ENCODE data around the gene C21orf91. TPM values are rescaled to one million over a fixed set of nuclear protein-coding genes. Genes with fewer than 3 reads are reported as not detected.
"Not testable (repeated sequence)": the region's sequence is repeated elsewhere in the genome, so short reads cannot be mapped to it uniquely, and the experiment has no call there.

C21orf91 gene
- polyA plus RNA-seq, 4 donors, result 24.9 to 26.7 (median 25.2) TPM

- DNase-seq (ENCODE audit: low read depth in 4 of 4, low spot score in 2 of 4), result no peak
Measured at GRCh38 chr21:17781524-17781923, 37.6 kb downstream of the C21orf91 start.

- DNase-seq (ENCODE audit: low read depth in 4 of 4, low spot score in 2 of 4), result no peak
Measured at GRCh38 chr21:17780539-17780938, 38.6 kb downstream of the C21orf91 start.

- no peak for DNase-seq (ENCODE audit: low read depth in 4 of 4, low spot score in 2 of 4)
Measured at GRCh38 chr21:17779980-17780379, 39.2 kb downstream of the C21orf91 start.

- DNase-seq (ENCODE audit: low read depth in 4 of 4, low spot score in 2 of 4), result no peak
Measured at GRCh38 chr21:17779496-17779895, 39.7 kb downstream of the C21orf91 start.

GRCh38 chr21:17777072-17777765 is 41.9 kb downstream of the C21orf91 start:
- DNase-seq (ENCODE audit: low read depth in 4 of 4, low spot score in 2 of 4), result no peak

GRCh38 chr21:17775431-17776126 is 43.6 kb downstream of the C21orf91 start:
- DNase-seq (ENCODE audit: low read depth in 4 of 4, low spot score in 2 of 4), result no peak

- not testable (repeated sequence) for DNase-seq (ENCODE audit: low read depth in 4 of 4, low spot score in 2 of 4)
Measured at GRCh38 chr21:17775021-17775420, 44.1 kb downstream of the C21orf91 start.

- DNase-seq (ENCODE audit: low read depth in 4 of 4, low spot score in 2 of 4), result no peak
Measured at GRCh38 chr21:17769447-17769845, 49.7 kb downstream of the C21orf91 start.

GRCh38 chr21:17768840-17769446 is 50.2 kb downstream of the C21orf91 start:
- no peak for DNase-seq (ENCODE audit: low read depth in 4 of 4, low spot score in 2 of 4)

GRCh38 chr21:17765207-17765606 is 53.9 kb downstream of the C21orf91 start:
- no peak for DNase-seq (ENCODE audit: low read depth in 4 of 4, low spot score in 2 of 4)

GRCh38 chr21:17763288-17764037 is 55.7 kb downstream of the C21orf91 start:
- DNase-seq (ENCODE audit: low read depth in 4 of 4, low spot score in 2 of 4), result no peak

GRCh38 chr21:17759511-17760178 is 59.5 kb downstream of the C21orf91 start:
- DNase-seq (ENCODE audit: low read depth in 4 of 4, low spot score in 2 of 4), result no peak

- DNase-seq (ENCODE audit: low read depth in 4 of 4, low spot score in 2 of 4), result no peak
Measured at GRCh38 chr21:17758683-17759082, 60.5 kb downstream of the C21orf91 start.

GRCh38 chr21:17757671-17758070 is 61.5 kb downstream of the C21orf91 start:
- no peak for DNase-seq (ENCODE audit: low read depth in 4 of 4, low spot score in 2 of 4)

- DNase-seq (ENCODE audit: low read depth in 4 of 4, low spot score in 2 of 4), result no peak
Measured at GRCh38 chr21:17753736-17754135, 65.4 kb downstream of the C21orf91 start.

GRCh38 chr21:17752171-17752570 is 67.0 kb downstream of the C21orf91 start:
- DNase-seq (ENCODE audit: low read depth in 4 of 4, low spot score in 2 of 4), result no peak

GRCh38 chr21:17746920-17747319 is 72.2 kb downstream of the C21orf91 start:
- DNase-seq (ENCODE audit: low read depth in 4 of 4, low spot score in 2 of 4), result no peak

- no peak for DNase-seq (ENCODE audit: low read depth in 4 of 4, low spot score in 2 of 4)
Measured at GRCh38 chr21:17745086-17745485, 74.1 kb downstream of the C21orf91 start.

GRCh38 chr21:17742940-17743592 is 76.1 kb downstream of the C21orf91 start:
- no peak for DNase-seq (ENCODE audit: low read depth in 4 of 4, low spot score in 2 of 4)

- DNase-seq (ENCODE audit: low read depth in 4 of 4, low spot score in 2 of 4), result no peak
Measured at GRCh38 chr21:17742181-17742580, 77.0 kb downstream of the C21orf91 start.

Measured in left renal cortex interstitium (tissue), 4 donors.